GM19467 (cell line): ENCODE results near the gene TMEM59.
"Not testable (repeated sequence)": the region's sequence is repeated elsewhere in the genome, so short reads cannot be mapped to it uniquely, and the experiment has no call there.

Experiments
- ATAC-seq: cut with Tn5 transposase; IDR thresholded peaks from one replicate; pipeline ENCODE4 v1.9.1; 2021; ENCODE audit warnings: mild to moderate bottlenecking, moderate library complexity; ENCODE audit not compliant: unreplicated experiment

Gene TMEM59

GRCh38 chr1:54013393-54014008 lies 39.5 kb downstream of the TMEM59 start:
- no peak for ATAC-seq

GRCh38 chr1:54012863-54013262 lies 40.1 kb downstream of the TMEM59 start:
- no peak for ATAC-seq

GRCh38 chr1:54012008-54012325 lies 41.0 kb downstream of the TMEM59 start:
- ATAC-seq = no peak

- no peak for ATAC-seq
Measured at GRCh38 chr1:54011316-54012007, 41.5 kb downstream of the TMEM59 start.

- no peak for ATAC-seq
Measured at GRCh38 chr1:54010415-54011117, 42.4 kb downstream of the TMEM59 start.

- no peak for ATAC-seq
Measured at GRCh38 chr1:54009406-54009805, 43.6 kb downstream of the TMEM59 start.

- no peak for ATAC-seq
Measured at GRCh38 chr1:54008876-54009275, 44.1 kb downstream of the TMEM59 start.

GRCh38 chr1:54007613-54008012 lies 45.4 kb downstream of the TMEM59 start:
- ATAC-seq = no peak

- no peak for ATAC-seq
Measured at GRCh38 chr1:54006508-54006907, 46.5 kb downstream of the TMEM59 start.

- no peak for ATAC-seq
Measured at GRCh38 chr1:54004481-54005049, 48.4 kb downstream of the TMEM59 start.

GRCh38 chr1:54003750-54004480 lies 49.1 kb downstream of the TMEM59 start:
- ATAC-seq = not testable (repeated sequence)

GRCh38 chr1:54003249-54003646 lies 49.8 kb downstream of the TMEM59 start:
- no peak for ATAC-seq

GRCh38 chr1:54002544-54003248 lies 50.3 kb downstream of the TMEM59 start:
- ATAC-seq = no peak

GRCh38 chr1:54001591-54001990 lies 51.4 kb downstream of the TMEM59 start:
- ATAC-seq = no peak

GRCh38 chr1:53999920-54000319 lies 53.1 kb downstream of the TMEM59 start:
- no peak for ATAC-seq

GRCh38 chr1:53998223-53998622 lies 54.8 kb downstream of the TMEM59 start:
- no peak for ATAC-seq

GRCh38 chr1:53995683-53996082 lies 57.3 kb downstream of the TMEM59 start:
- ATAC-seq = no peak

GRCh38 chr1:53994516-53994915 lies 58.5 kb downstream of the TMEM59 start:
- ATAC-seq = not testable (repeated sequence)

GRCh38 chr1:53992085-53992874 lies 60.7 kb downstream of the TMEM59 start:
- no peak for ATAC-seq

- no peak for ATAC-seq
Measured at GRCh38 chr1:53987880-53988279, 65.1 kb downstream of the TMEM59 start.
